Retinal pigment epithelial cell (primary cell): ENCODE measurements around the gene SIX3.

ENCODE experiments used
- DNase-seq: peaks from one replicate; pipeline ENCODE4 v3.0.0-alpha.2; 2010; ENCODE audit warnings: low read depth
- H3K4me3 ChIP-seq: 2 replicates; pipeline ENCODE4 v1.5.1; 2011; ENCODE audit warnings: mild to moderate bottlenecking, low read length, control low read depth, moderate library complexity
- CTCF ChIP-seq: conservative IDR thresholded peaks from 2 replicates; pipeline ENCODE4 v1.5.1; 2011; ENCODE audit warnings: low read depth, low read length, control low read depth, inconsistent platforms

Gene SIX3

GRCh38 chr2:44941551-44942234 lies at the start of gene SIX3:
TSS of gene SIX3 (plus strand) at chr2:44941702. CDS start at chr2:44942105, 403 bp downstream.
- DNase-seq, result peak; percentile 96
- H3K4me3 ChIP-seq, result peak within 1 kb of the TSS; percentile 100
- no peak for TF ChIP-seq CTCF

GRCh38 chr2:44894058-44894457 lies 47.4 kb upstream of the SIX3 start:
- no peak overlapping the region for H3K4me3 ChIP-seq
- no peak for DNase-seq
- no peak for TF ChIP-seq CTCF

GRCh38 chr2:44895061-44895460 lies 46.4 kb upstream of the SIX3 start:
- no peak for TF ChIP-seq CTCF
- no peak for DNase-seq
- no peak overlapping the region for H3K4me3 ChIP-seq

- no peak for DNase-seq
- peak; percentile 25 for TF ChIP-seq CTCF
- H3K4me3 ChIP-seq, result no peak overlapping the region
Measured at GRCh38 chr2:44897406-44897805, 44.1 kb upstream of the SIX3 start.

DNA sequence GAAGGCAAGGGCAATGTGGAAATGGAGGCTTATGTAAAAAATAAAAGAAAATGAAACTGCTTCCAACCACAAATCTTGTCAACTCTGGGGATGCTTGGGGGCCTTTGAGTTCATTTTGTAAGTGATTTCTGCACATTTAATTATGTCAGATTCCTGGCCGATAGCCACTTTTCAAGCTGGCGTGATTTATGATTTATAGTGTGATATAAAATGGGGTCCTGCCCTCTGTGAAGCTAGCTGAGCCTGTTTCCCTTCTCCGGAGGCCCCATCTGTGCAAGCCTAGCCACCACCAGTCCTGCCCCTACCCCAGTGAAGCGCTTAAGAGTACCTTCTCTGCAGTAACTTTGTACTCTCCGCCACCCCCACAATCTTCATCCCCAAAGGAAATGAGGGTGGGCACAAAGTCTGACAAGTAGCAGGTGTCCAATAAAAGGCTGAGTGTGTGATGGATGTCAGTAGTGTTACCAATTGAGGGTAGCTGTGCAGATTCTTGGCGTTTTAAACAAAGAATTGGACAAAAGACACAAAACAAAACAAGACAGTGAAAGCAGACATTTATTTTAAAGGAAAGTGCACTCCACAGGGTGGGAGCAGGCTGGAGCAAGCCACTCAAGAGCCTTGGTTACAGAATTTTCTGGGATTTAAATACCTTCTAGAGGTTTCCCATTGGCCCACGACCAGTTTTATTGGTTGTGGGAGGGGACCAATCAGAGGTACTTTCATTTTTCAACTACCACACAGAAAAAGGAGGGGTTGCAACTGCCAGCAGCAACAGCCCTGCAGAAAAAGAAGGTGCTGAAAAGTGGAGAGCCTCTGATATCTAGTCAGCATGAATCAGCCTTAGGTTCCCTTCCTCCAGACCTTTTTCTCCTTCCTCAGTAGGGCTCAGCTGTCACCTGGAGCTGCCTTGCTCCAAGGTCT lies 39.0 kb upstream of the SIX3 start:
- no peak for DNase-seq
- H3K4me3 ChIP-seq, result no peak overlapping the region
- no peak for TF ChIP-seq CTCF

DNA sequence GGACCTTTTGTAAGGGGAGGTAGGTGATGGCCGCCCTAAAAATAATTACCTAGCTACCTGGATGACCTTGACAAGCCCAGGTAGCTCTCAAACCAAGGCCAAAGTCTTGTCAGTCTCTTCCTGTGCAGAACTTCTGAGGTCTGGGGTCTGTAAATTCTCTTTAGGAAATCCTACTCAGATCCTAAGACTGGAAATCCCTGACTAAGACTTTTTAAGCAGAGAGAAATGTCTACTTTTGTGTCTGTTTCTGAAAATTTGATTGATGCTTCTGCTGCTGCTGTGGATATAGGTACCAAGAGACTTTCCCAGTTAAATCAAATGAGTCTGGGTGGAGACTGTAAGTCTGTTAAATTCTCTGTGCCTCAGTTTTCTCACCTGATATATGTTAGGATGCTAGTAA lies 36.9 kb upstream of the SIX3 start:
- TF ChIP-seq CTCF, result no peak
- DNase-seq, result no peak
- no peak overlapping the region for H3K4me3 ChIP-seq
